GM19324 (cell line): ENCODE results near the gene UMAD1.

Experiments used
- ATAC-seq: cut with Tn5 transposase; IDR thresholded peaks from one replicate; pipeline ENCODE4 v1.9.1; 2021; ENCODE audit warnings: mild to moderate bottlenecking, moderate library complexity; ENCODE audit not compliant: unreplicated experiment, low FRiP score

The UMAD1 gene

GRCh38 chr7:7718492-7718891 lies 77.9 kb downstream of the UMAD1 start, which contains the start of gene RPA3:
Gene RPA3, minus strand, starts transcription at chr7:7718607. Its CDS starts 78,189 bp downstream, at chr7:7640418.
- no peak for ATAC-seq

- ATAC-seq, result peak; percentile 81
Measured at GRCh38 chr7:7719236-7719635, 78.7 kb downstream of the UMAD1 start.

- no peak for ATAC-seq
Measured at GRCh38 chr7:7720193-7720592, 79.6 kb downstream of the UMAD1 start.

GRCh38 chr7:7720750-7721621 lies 80.4 kb downstream of the UMAD1 start:
- ATAC-seq, result no peak

- no peak for ATAC-seq
Measured at GRCh38 chr7:7731732-7732131, 91.2 kb downstream of the UMAD1 start.

- ATAC-seq, result no peak
Measured at GRCh38 chr7:7732621-7733281, 92.2 kb downstream of the UMAD1 start.

- ATAC-seq, result no peak
Measured at GRCh38 chr7:7736671-7737070, 96.1 kb downstream of the UMAD1 start.

GRCh38 chr7:7737674-7738073 lies 97.1 kb downstream of the UMAD1 start:
- no peak for ATAC-seq

- ATAC-seq, result no peak
Measured at GRCh38 chr7:7738177-7738576, 97.6 kb downstream of the UMAD1 start.

- no peak for ATAC-seq
Measured at GRCh38 chr7:7738622-7739021, 98.1 kb downstream of the UMAD1 start.

GRCh38 chr7:7739204-7740036 lies 98.9 kb downstream of the UMAD1 start:
- ATAC-seq, result no peak

- no peak for ATAC-seq
Measured at GRCh38 chr7:7740037-7740355, 99.4 kb downstream of the UMAD1 start.

GRCh38 chr7:7742223-7742622 lies 101.7 kb downstream of the UMAD1 start:
- ATAC-seq, result no peak

GRCh38 chr7:7745258-7745657 lies 104.7 kb downstream of the UMAD1 start:
- no peak for ATAC-seq

GRCh38 chr7:7745966-7746365 lies 105.4 kb downstream of the UMAD1 start:
- ATAC-seq, result no peak

- ATAC-seq, result no peak
Measured at GRCh38 chr7:7746458-7746857, 105.9 kb downstream of the UMAD1 start.

- ATAC-seq, result no peak
Measured at GRCh38 chr7:7750571-7751242, 110.2 kb downstream of the UMAD1 start.

GRCh38 chr7:7751243-7752092 lies 110.9 kb downstream of the UMAD1 start:
- ATAC-seq, result no peak

- no peak for ATAC-seq
Measured at GRCh38 chr7:7756577-7756976, 116.0 kb downstream of the UMAD1 start.

GRCh38 chr7:7757576-7757975 lies 117.0 kb downstream of the UMAD1 start:
- no peak for ATAC-seq
